Neuronal stem cell (in vitro differentiated cells): Measurements from ENCODE around the gene FSD1.
A peak's percentile ranks its signal among the peaks of the same experiment; 100 is the strongest.

Experiments used
- DNase-seq: peaks from one replicate; pipeline ENCODE4 v3.0.0-alpha.2; 2013; ENCODE audit warnings: low spot score
- H2AFZ ChIP-seq: one replicate; pipeline ENCODE4 v1.6.1; 2013; ENCODE audit warnings: mild to moderate bottlenecking, low read length, inconsistent platforms
- H2AK5ac ChIP-seq: 2 replicates; pipeline ENCODE4 v1.6.1; 2013; ENCODE audit warnings: low read depth, mild to moderate bottlenecking, inconsistent platforms, low read length, moderate library complexity, mixed read lengths
- H2BK120ac ChIP-seq: 2 replicates; pipeline ENCODE4 v1.6.1; 2013; ENCODE audit warnings: low read depth, mild to moderate bottlenecking, inconsistent platforms, low read length, moderate library complexity, mixed read lengths
- H2BK12ac ChIP-seq: one replicate; pipeline ENCODE4 v1.6.1; 2013; ENCODE audit warnings: low read length, inconsistent platforms
- H2BK15ac ChIP-seq: 2 replicates; pipeline ENCODE4 v1.6.1; 2013; ENCODE audit warnings: mild to moderate bottlenecking, low read length, inconsistent platforms, mixed read lengths
- H2BK5ac ChIP-seq: one replicate; pipeline ENCODE4 v1.6.1; 2013; ENCODE audit warnings: inconsistent platforms, mild to moderate bottlenecking, low read length, moderate library complexity
- H3K14ac ChIP-seq: one replicate; pipeline ENCODE4 v1.6.1; 2013; ENCODE audit warnings: low read length, inconsistent platforms
- H3K18ac ChIP-seq: 2 replicates; pipeline ENCODE4 v1.6.1; 2013; ENCODE audit warnings: low read length, inconsistent platforms
- H3K23ac ChIP-seq: 2 replicates; pipeline ENCODE4 v1.6.1; 2013; ENCODE audit warnings: low read depth, mild to moderate bottlenecking, mixed read lengths, low read length, inconsistent platforms; ENCODE audit not compliant: poor library complexity
- H3K27ac ChIP-seq: replicated peaks from 3 replicates; pipeline ENCODE4 v1.5.1; 2013; ENCODE audit warnings: low read length, inconsistent platforms
- H3K27me3 ChIP-seq, 3 experiments: 2 replicates each; pipeline ENCODE4 v1.6.1; 2013; ENCODE audit warnings: low read length in 3 of 3, mild to moderate bottlenecking in 2 of 3, inconsistent platforms in 1 of 3, low read depth in 1 of 3, mixed read lengths in 1 of 3, moderate library complexity in 1 of 3; ENCODE audit not compliant: control insufficient read depth in 3 of 3, insufficient read depth in 3 of 3
- H3K36me3 ChIP-seq, 2 donors: replicated peaks in 1 of 2; 2 replicates each; pipeline ENCODE4 v1.6.1; 2013; ENCODE audit warnings: low read length in 2 of 2; ENCODE audit not compliant: control insufficient read depth in 2 of 2, insufficient read depth in 2 of 2
- H3K4ac ChIP-seq: 2 replicates; pipeline ENCODE4 v1.6.1; 2013; ENCODE audit warnings: inconsistent platforms, mild to moderate bottlenecking, low read length, moderate library complexity
- H3K4me1 ChIP-seq, 2 donors: 1 replicate in 1 of 2; 2 replicates in 1 of 2; pipeline ENCODE4 v1.6.1; 2013; ENCODE audit warnings: low read length in 2 of 2, low read depth in 1 of 2; ENCODE audit not compliant: control insufficient read depth in 2 of 2, insufficient read depth in 1 of 2
- H3K4me2 ChIP-seq: one replicate; pipeline ENCODE4 v1.6.1; 2013; ENCODE audit warnings: mild to moderate bottlenecking, low read length, inconsistent platforms; ENCODE audit not compliant: insufficient read depth, poor library complexity, severe bottlenecking
- H3K4me3 ChIP-seq, 2 donors: 2 replicates each; pipeline ENCODE4 v1.5.1; 2013; ENCODE audit warnings: low read length in 2 of 2, mild to moderate bottlenecking in 2 of 2, inconsistent platforms in 1 of 2, moderate library complexity in 1 of 2
- H3K79me1 ChIP-seq: one replicate; pipeline ENCODE4 v1.6.1; 2013; ENCODE audit warnings: low read depth, mild to moderate bottlenecking, inconsistent platforms, low read length, moderate library complexity
- H3K9ac ChIP-seq: one replicate; pipeline ENCODE4 v1.6.1; 2013; ENCODE audit warnings: mild to moderate bottlenecking, low read depth, low read length, inconsistent platforms; ENCODE audit not compliant: poor library complexity
- H3K9me3 ChIP-seq, 2 donors: replicated peaks in 1 of 2; 2 replicates each; pipeline versions ENCODE3 to v1.6.1; 2013; ENCODE audit warnings: low read length in 2 of 2, mild to moderate bottlenecking in 2 of 2, inconsistent platforms in 1 of 2, low read depth in 1 of 2, mixed read lengths in 1 of 2, moderate library complexity in 1 of 2; ENCODE audit not compliant: control insufficient read depth in 2 of 2, insufficient read depth in 1 of 2
- H4K8ac ChIP-seq: one replicate; pipeline ENCODE4 v1.6.1; 2013; ENCODE audit warnings: low read depth, mild to moderate bottlenecking, inconsistent platforms, low read length, moderate library complexity
- H4K91ac ChIP-seq: one replicate; pipeline ENCODE4 v1.6.1; 2013; ENCODE audit warnings: low read length, low read depth, mild to moderate bottlenecking, inconsistent platforms; ENCODE audit not compliant: poor library complexity
- whole genome bisulfite sequencing, 2 donors: extraction: QIAGEN DNeasy Blood & Tissue Kit; methylation state at CpG; one replicate each; pipeline ENCODE4 v1.1.7; 2013; ENCODE audit warnings: missing lambda C conversion rate in 2 of 2, mixed read lengths in 1 of 2; ENCODE audit not compliant: insufficient read length in 2 of 2, insufficient replicate concordance in 1 of 2; ENCODE audit errors: extremely low coverage in 2 of 2; 5-methylcytosine and 5-hydroxymethylcytosine counted together

FSD1 gene

DNA sequence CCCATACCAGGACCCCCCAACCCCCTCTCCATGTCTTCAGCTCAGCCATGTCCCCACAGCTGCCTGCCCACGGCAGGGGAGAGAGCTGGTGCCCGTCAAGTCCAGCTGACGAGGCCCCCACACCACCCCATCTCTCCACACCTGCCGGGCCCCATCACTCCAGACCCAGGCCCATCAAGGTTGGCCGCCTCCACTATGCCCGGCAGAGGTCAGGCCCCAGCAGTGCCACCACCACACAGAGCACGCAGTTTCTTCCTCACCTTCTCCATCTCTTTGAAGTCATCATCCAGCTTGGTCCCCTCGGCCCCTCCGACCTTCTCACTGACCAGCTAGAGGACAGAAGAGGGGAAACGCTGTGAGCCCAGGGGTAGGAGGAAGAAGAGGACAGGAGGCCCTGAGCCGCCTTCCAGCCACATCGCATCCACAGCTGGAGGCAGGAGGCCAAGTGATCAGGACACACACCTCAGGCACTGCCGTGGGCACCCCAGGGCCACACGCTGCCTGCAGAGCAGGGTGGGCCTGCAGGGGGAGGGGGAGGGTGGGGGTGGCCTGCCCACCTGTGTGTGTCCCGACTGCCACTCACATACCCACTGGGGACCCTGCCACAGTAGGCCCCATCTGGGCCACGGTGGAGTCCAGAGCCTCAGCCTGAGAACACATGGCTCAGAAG, 62.4 kb downstream of the FSD1 start:
- Histone ChIP-seq H4K8ac (no peak overlapping the region), H2BK15ac (no peak overlapping the region), H3K23ac (no peak overlapping the region), H3K4me2 (no peak overlapping the region), H2AK5ac (no peak overlapping the region), H3K14ac (no peak overlapping the region), H3K27me3 (no peaks in the 10 kb centered on the region), H2BK120ac (peak overlapping the region; percentile 47), H3K79me1 (peaks cover 37% of the 10 kb centered on the region), H2BK5ac (no peak overlapping the region), H3K9ac (peak overlapping the region; percentile 34), H2BK12ac (no peak overlapping the region), H2AFZ (no peak overlapping the region), H3K36me3 (peaks cover 45 to 60% of the 10 kb centered on the region in 2 donors), H4K91ac (no peak overlapping the region), H3K4ac (no peak overlapping the region), H3K4me3 (no peak overlapping the region), H3K4me1 (peaks cover 8 to 20% of the 10 kb centered on the region in 2 donors), H3K27ac (no peak overlapping the region), H3K9me3 (no peaks in the 10 kb centered on the region), H3K18ac (peak overlapping the region; percentile 18)
- no CpG with 5 or more reads among the region's 16 CpGs for WGBS, 2 donors
- DNase-seq, result no peak

- H3K4me1 ChIP-seq, result peaks cover 8 to 16% of the 10 kb centered on the region in 2 donors
- H2BK5ac ChIP-seq, result no peak overlapping the region
- WGBS, 2 donors, result no CpG with 5 or more reads among the region's 10 CpGs
- H3K4me2 ChIP-seq, result no peak overlapping the region
- H2AFZ ChIP-seq, result no peak overlapping the region
- H2AK5ac ChIP-seq, result no peak overlapping the region
- no peak overlapping the region for H2BK12ac ChIP-seq
- H3K18ac ChIP-seq, result no peak overlapping the region
- H2BK15ac ChIP-seq, result no peak overlapping the region
- no peak overlapping the region for H3K4ac ChIP-seq
- H4K91ac ChIP-seq, result no peak overlapping the region
- H3K23ac ChIP-seq, result no peak overlapping the region
- H2BK120ac ChIP-seq, result peak overlapping the region; percentile 47
- DNase-seq, result no peak
- peaks cover 39% of the 10 kb centered on the region for H3K79me1 ChIP-seq
- no peak overlapping the region for H3K4me3 ChIP-seq
- H3K27ac ChIP-seq, result no peak overlapping the region
- H3K9me3 ChIP-seq, result no peaks in the 10 kb centered on the region
- no peak overlapping the region for H3K9ac ChIP-seq
- no peaks in the 10 kb centered on the region for H3K27me3 ChIP-seq
- H3K36me3 ChIP-seq, result peaks cover 40 to 55% of the 10 kb centered on the region in 2 donors
- H3K14ac ChIP-seq, result no peak overlapping the region
- no peak overlapping the region for H4K8ac ChIP-seq
These were observed 62.9 kb downstream of the FSD1 start for GRCh38 chr19:4367336-4367723.

DNA sequence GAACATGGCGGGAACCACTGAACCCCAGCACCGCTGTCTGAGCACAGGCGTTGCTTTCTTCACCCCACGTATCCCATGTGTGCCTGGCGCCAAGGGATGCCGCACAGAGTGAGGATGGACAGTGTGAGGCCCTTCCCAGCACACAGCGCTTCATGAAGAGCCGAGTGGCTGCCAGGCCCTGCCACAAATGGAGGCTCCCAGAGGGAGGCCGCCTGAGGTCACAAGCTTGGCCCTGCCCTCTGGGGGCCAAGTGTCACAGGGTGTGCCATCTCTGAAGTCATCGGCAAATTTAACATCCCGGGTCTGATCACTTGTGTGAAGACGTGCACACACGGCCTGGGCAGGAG, 63.4 kb downstream of the FSD1 start:
- H3K9me3 ChIP-seq, result no peaks in the 10 kb centered on the region
- no peaks in the 10 kb centered on the region for H3K27me3 ChIP-seq
- no peak overlapping the region for H2AK5ac ChIP-seq
- H3K79me1 ChIP-seq, result peaks cover 42% of the 10 kb centered on the region
- H3K36me3 ChIP-seq, result peaks cover 37 to 51% of the 10 kb centered on the region in 2 donors
- H3K9ac ChIP-seq, result peak overlapping the region; percentile 77
- no peak overlapping the region for H4K8ac ChIP-seq
- peak overlapping the region; percentile 77 for H2BK5ac ChIP-seq
- no peak overlapping the region for H3K27ac ChIP-seq
- no peak overlapping the region for H2BK12ac ChIP-seq
- H3K4ac ChIP-seq, result peak overlapping the region; percentile 93
- no peak overlapping the region for H2AFZ ChIP-seq
- peaks cover 8 to 15% of the 10 kb centered on the region in 2 donors for H3K4me1 ChIP-seq
- no peak for DNase-seq
- H4K91ac ChIP-seq, result no peak overlapping the region
- peak overlapping the region in 1 of 2 donors; percentile 24 for H3K4me3 ChIP-seq
- peak overlapping the region; percentile 70 for H3K18ac ChIP-seq
- no peak overlapping the region for H2BK15ac ChIP-seq
- H2BK120ac ChIP-seq, result no peak overlapping the region
- H3K23ac ChIP-seq, result no peak overlapping the region
- WGBS, 2 donors, result no CpG with 5 or more reads among the region's 13 CpGs
- H3K14ac ChIP-seq, result no peak overlapping the region
- H3K4me2 ChIP-seq, result no peak overlapping the region

DNA sequence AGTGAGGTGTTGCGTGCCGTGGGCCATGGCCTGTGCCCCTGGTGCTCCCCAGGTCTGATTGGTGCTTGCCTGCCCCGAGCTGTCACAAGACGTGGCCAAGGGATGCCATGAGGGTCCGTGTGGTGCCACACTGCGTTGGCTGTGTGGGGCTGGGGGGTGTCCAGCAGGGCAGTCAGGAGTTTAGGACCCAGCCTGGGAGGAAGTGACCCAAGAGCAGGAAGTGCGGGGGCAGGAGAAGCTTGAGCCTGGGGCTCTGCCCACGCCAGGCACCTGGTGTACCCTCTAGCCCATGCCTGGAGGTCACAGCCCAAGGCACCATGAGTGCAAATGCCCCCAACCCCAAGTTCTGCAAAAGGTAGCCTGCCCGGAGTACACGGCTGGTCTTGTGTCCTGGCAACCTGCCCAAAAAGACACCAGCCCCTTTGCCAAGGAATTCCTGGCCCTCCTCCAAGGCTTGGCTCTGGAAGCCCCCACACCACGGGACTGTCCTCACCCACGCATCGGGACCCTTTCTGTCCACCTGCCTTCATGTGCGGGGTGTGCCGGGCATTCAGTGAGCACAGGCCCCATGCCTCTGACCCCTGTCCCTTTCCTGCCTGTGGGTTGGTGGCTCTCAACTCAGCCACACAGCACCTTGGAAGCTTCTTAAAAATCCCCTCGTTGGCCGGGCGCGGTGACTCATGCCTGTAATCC, 63.9 kb downstream of the FSD1 start:
- Histone ChIP-seq H3K4me3 (no peak overlapping the region), H3K4ac (peak overlapping the region; percentile 93), H3K36me3 (peaks cover 32 to 46% of the 10 kb centered on the region in 2 donors), H3K14ac (peak overlapping the region; percentile 63), H3K9me3 (no peaks in the 10 kb centered on the region), H3K27ac (no peak overlapping the region), H4K8ac (no peak overlapping the region), H2BK12ac (no peak overlapping the region), H2BK15ac (no peak overlapping the region), H3K23ac (no peak overlapping the region), H4K91ac (peak overlapping the region; percentile 68), H2AFZ (no peak overlapping the region), H3K4me1 (peaks cover 8 to 15% of the 10 kb centered on the region in 2 donors), H2AK5ac (no peak overlapping the region), H3K79me1 (peaks cover 43% of the 10 kb centered on the region), H3K9ac (peak overlapping the region; percentile 77), H2BK5ac (peak overlapping the region; percentile 77), H3K4me2 (no peak overlapping the region), H3K18ac (peak overlapping the region; percentile 70), H2BK120ac (no peak overlapping the region), H3K27me3 (no peaks in the 10 kb centered on the region)
- no CpG with 5 or more reads among the region's 19 CpGs for WGBS, 2 donors
- no peak for DNase-seq
